HepG2 (cell line): ENCODE results near the gene DAAM2. TPM values are rescaled to one million over a fixed set of nuclear protein-coding genes. Genes with fewer than 3 reads are reported as not detected.

ENCODE experiments used
- ATAC-seq: fragments of 200-7000 bp; cut with Tn5 transposase; 3 replicates; pipeline ENCODE4 v1.9.1; 2020; ENCODE audit warnings: mild to moderate bottlenecking, moderate library complexity
- BruUV-seq: library from RNA; stranded (reverse); fragments of 400-500 nt; replicated peaks from 2 replicates; lab custom pipeline; 2021; lab: Mats Ljungman, UMichigan
- CTCF ChIA-PET: fragments of 300-600 bp; formaldehyde crosslinking; extraction: SDS; loops from one replicate; lab custom pipeline; 2021; ENCODE audit warnings: low total read pairs, inconsistent platforms, low intra/inter-chr PET ratio; lab: Yijun Ruan, JAX
- POLR2A ChIA-PET: fragments of 350-600 bp; sonication (Branson Sonifier 250); formaldehyde crosslinking; loops from one replicate; lab custom pipeline; 2020; ENCODE audit warnings: antibody characterized with exemption, inconsistent platforms; lab: Yijun Ruan, JAX
- DNase-seq: peaks from one replicate; pipeline ENCODE4 v3.0.0-alpha.2; 2015; ENCODE audit warnings: low spot score
- FAIRE-seq: peaks from 3 replicates; lab custom pipeline; 2011; peaks lifted over from hg19 to GRCh38; lab: Jason Lieb, UNC
- H2AFZ ChIP-seq: one replicate; pipeline ENCODE4 v1.6.1; 2011; ENCODE audit warnings: low read length, inconsistent platforms
- H3K27ac ChIP-seq: fragments of 300-600 bp; 3 replicates; pipeline ENCODE4 v1.8.0; 2011; ENCODE audit warnings: mixed run types, mild to moderate bottlenecking, mixed read lengths, low read length, inconsistent platforms; ENCODE audit not compliant: insufficient read depth; ENCODE audit errors: extremely low read length
- H3K27me3 ChIP-seq, 2 experiments: fragments of 200-600 bp in 1 of 2; 2 replicates in 1 of 2; 3 replicates in 1 of 2; pipeline versions ENCODE4 v1.6.0 to v1.8.0; 2011; ENCODE audit warnings: low read length in 2 of 2, mild to moderate bottlenecking in 2 of 2, moderate library complexity in 2 of 2, inconsistent platforms in 1 of 2; ENCODE audit not compliant: insufficient read depth in 2 of 2, control insufficient read depth in 1 of 2
- H3K36me3 ChIP-seq, 2 experiments: fragments of 200-600 bp in 1 of 2; replicated peaks in 1 of 2; 2 replicates in 1 of 2; 3 replicates in 1 of 2; pipeline versions ENCODE4 v1.5.1 to v1.8.0; 2011; ENCODE audit warnings: low read length in 2 of 2, inconsistent platforms in 1 of 2; ENCODE audit not compliant: insufficient read depth in 2 of 2, control insufficient read depth in 1 of 2
- H3K4me1 ChIP-seq: 2 replicates; pipeline ENCODE4 v1.5.1; 2012; ENCODE audit warnings: low read length, inconsistent platforms; ENCODE audit not compliant: insufficient read depth
- H3K4me2 ChIP-seq: 2 replicates; pipeline ENCODE4 v1.6.0; 2011; ENCODE audit warnings: low read depth, low read length, inconsistent platforms
- H3K4me3 ChIP-seq, 3 experiments: fragments of 200-600 bp in 1 of 3; sonication (generic), shearing (Covaris generic) in 1 of 3; replicated peaks in 1 of 3; 2 replicates each; pipeline ENCODE4 v1.5.1; 2011 to 2016; ENCODE audit warnings: low read length in 3 of 3, inconsistent platforms in 2 of 3, low read depth in 2 of 3, mild to moderate bottlenecking in 2 of 3, control low read depth in 1 of 3, mixed read lengths in 1 of 3; ENCODE audit not compliant: insufficient read depth in 1 of 3
- H3K79me2 ChIP-seq: one replicate; pipeline ENCODE4 v1.6.1; 2011; ENCODE audit warnings: low read length, inconsistent platforms; ENCODE audit not compliant: insufficient read depth
- H3K9ac ChIP-seq: 2 replicates; pipeline ENCODE4 v1.6.0; 2011; ENCODE audit warnings: mild to moderate bottlenecking, low read depth, low read length, inconsistent platforms; ENCODE audit not compliant: insufficient read depth
- H3K9me3 ChIP-seq: 2 replicates; pipeline ENCODE4 v1.5.1; 2012; ENCODE audit warnings: mild to moderate bottlenecking, low read length
- H4K20me1 ChIP-seq: 2 replicates; pipeline ENCODE4 v1.6.0; 2011; ENCODE audit warnings: inconsistent platforms, mild to moderate bottlenecking, low read length, moderate library complexity; ENCODE audit not compliant: insufficient read depth
- AFF4 ChIP-seq: sonication (generic); formaldehyde crosslinking; IDR thresholded peaks from 2 replicates; pipeline ENCODE4 v1.4.0; 2020; ENCODE audit warnings: missing genetic modification reagents
- HNF4A ChIP-seq: sonication (generic); formaldehyde crosslinking; IDR thresholded peaks from 2 replicates; pipeline ENCODE4 v1.4.0; 2020; ENCODE audit warnings: missing genetic modification reagents
- MTA1 ChIP-seq: sonication (generic); formaldehyde crosslinking; IDR thresholded peaks from 2 replicates; pipeline ENCODE4 v1.4.0; 2020; ENCODE audit warnings: missing genetic modification reagents, mild to moderate bottlenecking, borderline replicate concordance
- NR2C2 ChIP-seq: sonication (generic); formaldehyde crosslinking; IDR thresholded peaks from 2 replicates; pipeline ENCODE4 v1.4.0; 2020; ENCODE audit warnings: missing genetic modification reagents, mild to moderate bottlenecking, moderate library complexity, borderline replicate concordance
- PCBP1 ChIP-seq: fragments of 200-400 bp; formaldehyde crosslinking; IDR thresholded peaks from 2 replicates; pipeline ENCODE4 v1.6.1; 2017; ENCODE audit warnings: mild to moderate bottlenecking, low read depth, low read length, borderline replicate concordance
- TFDP2 ChIP-seq: sonication (generic); formaldehyde crosslinking; IDR thresholded peaks from 2 replicates; pipeline ENCODE4 v1.4.0; 2020; ENCODE audit warnings: missing genetic modification reagents
- TFE3 ChIP-seq: IDR thresholded peaks from 2 replicates; pipeline ENCODE4 v1.6.1; 2016
- TMF1 ChIP-seq: sonication (generic); formaldehyde crosslinking; IDR thresholded peaks from 2 replicates; pipeline ENCODE4 v1.8.1; 2022; ENCODE audit warnings: low read depth, missing genetic modification reagents
- TOPORS ChIP-seq: sonication (generic); formaldehyde crosslinking; IDR thresholded peaks from 2 replicates; pipeline ENCODE4 v1.8.0; 2023; ENCODE audit warnings: mild to moderate bottlenecking, missing genetic modification reagents
- ZFP91 ChIP-seq: sonication (generic); formaldehyde crosslinking; IDR thresholded peaks from 2 replicates; pipeline ENCODE4 v1.9.0; 2022; ENCODE audit warnings: missing genetic modification reagents, mild to moderate bottlenecking, borderline replicate concordance
- ZNF143 ChIP-seq: sonication (generic); formaldehyde crosslinking; IDR thresholded peaks from 2 replicates; pipeline ENCODE4 v1.4.0; 2020; ENCODE audit warnings: missing genetic modification reagents
- ZNF329 ChIP-seq: sonication (generic); formaldehyde crosslinking; IDR thresholded peaks from 2 replicates; pipeline ENCODE4 v1.9.0; 2021; ENCODE audit warnings: low read depth, mild to moderate bottlenecking, missing genetic modification reagents
- ZNF619 ChIP-seq: sonication (generic); formaldehyde crosslinking; IDR thresholded peaks from 2 replicates; pipeline ENCODE4 v1.4.0; 2020; ENCODE audit warnings: mild to moderate bottlenecking, missing genetic modification reagents
- ZNF704 ChIP-seq: sonication (generic); formaldehyde crosslinking; IDR thresholded peaks from 2 replicates; pipeline ENCODE4 v1.8.1; 2023; ENCODE audit warnings: mild to moderate bottlenecking, inconsistent platforms, moderate library complexity, missing genetic modification reagents, borderline replicate concordance
- ZNF883 ChIP-seq: sonication (generic); formaldehyde crosslinking; IDR thresholded peaks from 2 replicates; pipeline ENCODE4 v1.5.1; 2020; ENCODE audit warnings: mild to moderate bottlenecking, missing genetic modification reagents; ENCODE audit errors: not compliant biosample characterization
- WGBS: methylation state at CpG from one replicate; pipeline ENCODE4 v1.1.6; 2017; ENCODE audit warnings: low lambda C conversion rate; 5-methylcytosine and 5-hydroxymethylcytosine counted together
- in situ Hi-C: cut with HindIII; loops from 2 replicates; pipeline ENCODE4 v1.10.0; 2017; ENCODE audit warnings: low pct_unique_long_range_greater_than_20kb; ENCODE audit not compliant: extremely low pct_ligation_motif_present
- intact Hi-C: fragments of 100-400 bp; cut with micrococcal nuclease; formaldehyde crosslinking; loops from one replicate; pipeline ENCODE4 v1.10.0; 2022; ENCODE audit not compliant: unreplicated experiment
- polyA plus RNA-seq, 8 experiments: library from polyadenylated mRNA; depleted of rRNA in 3 of 8; stranded (reverse) in 7 of 8; unstranded in 1 of 8; fragments of >200 nt; fragmentation: Illumina TruSeq in 4 of 8; extraction: Trizol in 4 of 8; gene quantifications; 2 replicates each; pipeline versions ENCODE4 v1.2.1 to v1.2.3, GENCODE V29; 2011 to 2016; ENCODE audit warnings: low read depth in 4 of 8, missing spikeins in 1 of 8, mixed read lengths in 1 of 8; ENCODE audit not compliant: insufficient read depth in 1 of 8
- total RNA-seq, 5 experiments: library from RNA; depleted of rRNA; stranded (reverse); fragments of >200 nt; fragmentation: Illumina TruSeq; extraction: Trizol; gene quantifications; 2 replicates each; pipeline ENCODE4 v1.2.3, GENCODE V29; 2016; ENCODE audit warnings: low read depth in 1 of 5

Gene DAAM2
- total and polyA plus RNA-seq, 2 of the 13 experiments (the other 11 are each of a cell fraction or from before 2014, with no cell fraction given) = 0.01 TPM; not detected in 1

GRCh38 chr6:39849764-39850163 lies 57.6 kb downstream of the DAAM2 start:
- Histone ChIP-seq H3K36me3 (no peaks in the 10 kb centered on the region), H3K9ac (no peak overlapping the region), H3K27me3 (no peaks in the 10 kb centered on the region), H2AFZ (no peak overlapping the region), H3K4me1 (peaks cover 12% of the 10 kb centered on the region), H3K27ac (no peak overlapping the region), H3K79me2 (no peaks in the 10 kb centered on the region), H3K4me3 (no peak overlapping the region), H4K20me1 (no peaks in the 10 kb centered on the region), H3K4me2 (no peak overlapping the region; the same call in 1 of the 2 replicates), H3K9me3 (no peaks in the 10 kb centered on the region)
- FAIRE-seq (no peak), ATAC-seq (peak; percentile 76), DNase-seq (peak; percentile 39)
- intact Hi-C loops = no loop called here
- POLR2A ChIA-PET = no interaction called here
- in situ Hi-C loops = no loop called here
- 27% methylated on average over 5 of the region's 6 CpGs for WGBS
- CTCF ChIA-PET = no interaction called here
- BruUV-seq = no TSS peak
- TF ChIP-seq PCBP1 = no peak
- TF ChIP-seq TFE3 = peak; percentile 75
- TF ChIP-seq ZNF704 = 0 out of 2 replicates have a peak, but pooled peaks have one; percentile 48
- no peak for TF ChIP-seq MTA1 (CRISPR knock-in tag)
- TF ChIP-seq ZNF619 (CRISPR knock-in tag) = 0 out of 2 replicates have a peak, but pooled peaks have one; percentile 31
- 0 out of 2 replicates have a peak, but pooled peaks have one; percentile 41 for TF ChIP-seq TFDP2 (CRISPR knock-in tag)
- peak; percentile 70 for TF ChIP-seq HNF4A (CRISPR knock-in tag)
- TF ChIP-seq ZFP91 (CRISPR knock-in tag) = peak; percentile 28; the same call in 1 of the 2 replicates
- no peak for TF ChIP-seq TOPORS (CRISPR knock-in tag)
- peak; percentile 32 for TF ChIP-seq ZNF883 (CRISPR knock-in tag)
- TF ChIP-seq ZNF329 (CRISPR knock-in tag) = 0 out of 2 replicates have a peak, but pooled peaks have one; percentile 55
- TF ChIP-seq NR2C2 (CRISPR knock-in tag) = peak; percentile 29; the same call in 1 of the 2 replicates
- no peak for TF ChIP-seq AFF4
- peak; percentile 51; the same call in 1 of the 2 replicates for TF ChIP-seq TMF1 (CRISPR knock-in tag)
- no peak for TF ChIP-seq ZNF143 (CRISPR knock-in tag)
